D721Med (cell line): ENCODE measurements around the gene HDAC8.
"Not testable (repeated sequence)": the region's sequence is repeated elsewhere in the genome, so short reads cannot be mapped to it uniquely, and the experiment has no call there.

Experiments
- DNase-seq: peaks from one replicate; pipeline ENCODE4 v3.0.0; 2011; ENCODE audit warnings: low spot score; ENCODE audit not compliant: insufficient read length
- FAIRE-seq: peaks from 2 replicates; lab custom pipeline; 2011; peaks lifted over from hg19 to GRCh38; lab: Jason Lieb, UNC
- CTCF ChIP-seq: IDR thresholded peaks from 2 replicates; pipeline ENCODE4 v1.5.1; 2012; ENCODE audit warnings: mild to moderate bottlenecking, control low read depth; ENCODE audit not compliant: insufficient read depth; ENCODE audit errors: missing control alignments

Gene HDAC8

DNA sequence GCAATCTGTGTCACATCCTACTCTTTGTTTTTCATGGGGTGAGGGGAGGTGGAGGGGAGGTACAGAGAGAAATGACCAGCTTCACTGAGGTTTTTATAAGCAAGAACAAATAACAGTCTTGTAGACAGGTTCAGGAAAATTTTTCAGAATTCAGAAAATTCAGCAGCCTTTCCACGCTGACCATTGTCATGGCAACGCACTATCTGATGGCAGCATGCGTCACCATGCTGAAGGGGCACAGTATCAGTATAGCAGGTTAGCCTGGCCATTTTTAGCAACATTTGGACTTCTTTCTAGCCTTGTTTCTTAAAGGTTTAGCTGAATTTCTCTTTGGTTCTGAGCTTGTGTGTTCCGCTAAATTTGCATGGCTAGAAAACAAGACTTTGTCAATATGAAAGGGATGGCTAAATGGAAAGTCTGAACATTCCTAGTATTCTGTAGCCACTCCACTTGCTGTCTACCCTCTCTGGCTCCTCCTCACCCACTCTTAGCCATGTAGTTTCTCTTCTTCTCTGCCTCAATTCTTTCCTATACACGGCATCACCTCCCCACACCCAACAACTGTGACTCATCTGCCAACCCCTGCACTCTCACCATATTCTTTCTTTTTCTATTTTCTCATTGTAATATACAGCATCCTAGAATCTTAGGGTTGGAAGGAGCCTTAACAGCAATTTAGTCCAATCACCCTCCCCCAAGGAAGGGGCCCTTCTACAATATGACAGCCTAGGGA lies 224.2 kb downstream of the HDAC8 start:
- TF ChIP-seq CTCF: no peak
- FAIRE-seq: no peak
- DNase-seq: no peak

- FAIRE-seq (no peak), DNase-seq (no peak)
- no peak for TF ChIP-seq CTCF
Measured at GRCh38 chrX:72347366-72347765, 225.3 kb downstream of the HDAC8 start.

DNA sequence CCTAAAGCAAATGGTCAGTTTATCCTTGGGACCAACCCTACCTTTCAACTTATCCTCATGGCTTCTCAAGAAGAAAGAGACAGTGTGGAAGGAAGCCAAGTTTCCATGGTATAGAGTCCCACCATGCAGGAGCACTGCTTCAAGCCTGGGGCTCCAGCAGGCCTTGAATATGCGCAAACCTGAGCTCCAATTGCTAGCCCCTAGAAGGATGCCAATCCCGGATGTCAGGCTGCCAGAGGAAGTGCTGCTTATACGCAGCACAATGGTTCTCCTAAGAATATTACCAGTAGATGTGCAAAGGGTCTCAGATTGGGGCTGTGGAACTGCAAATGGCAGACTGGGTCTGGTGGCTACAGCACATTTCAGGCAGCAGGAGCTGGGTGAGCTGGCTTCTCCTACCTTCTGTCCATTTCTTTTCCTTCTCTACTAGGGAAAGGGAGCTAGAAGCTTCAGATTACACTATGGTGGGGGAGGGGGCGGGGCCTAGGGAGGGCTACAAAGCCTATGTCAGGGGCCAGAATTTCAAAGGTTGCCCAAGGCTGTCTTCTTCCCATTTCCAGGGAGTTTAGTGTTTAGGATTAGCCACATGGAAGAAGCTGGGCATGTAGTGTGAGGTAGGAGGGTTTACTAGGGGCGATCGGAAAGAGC lies 226.2 kb downstream of the HDAC8 start:
- no peak for TF ChIP-seq CTCF
- FAIRE-seq: no peak
- no peak for DNase-seq

- no peak for DNase-seq
- TF ChIP-seq CTCF: no peak
- no peak for FAIRE-seq
Measured at GRCh38 chrX:72340626-72341025, 232.0 kb downstream of the HDAC8 start.

GRCh38 chrX:72340041-72340440 lies 232.6 kb downstream of the HDAC8 start:
- no peak for TF ChIP-seq CTCF
- FAIRE-seq (no peak), DNase-seq (no peak)

DNA sequence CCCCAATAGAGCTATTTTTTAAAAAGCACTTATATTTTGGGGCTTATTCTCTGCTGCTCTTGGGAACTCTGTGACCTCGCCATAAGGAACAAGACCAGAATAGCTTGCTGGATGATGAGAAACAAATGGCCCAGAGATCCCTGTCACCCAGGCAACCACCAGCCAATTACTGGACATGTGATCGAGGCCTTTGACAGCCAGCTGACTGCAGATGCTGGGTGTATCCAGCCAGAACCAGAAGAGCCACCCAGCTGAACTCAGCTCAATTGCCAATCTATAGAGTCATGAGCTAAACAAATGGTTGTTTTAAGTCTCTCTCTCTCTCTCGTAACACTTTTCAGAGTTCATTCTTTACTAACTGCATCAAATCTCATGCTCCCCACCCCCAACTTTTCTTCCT lies 242.5 kb downstream of the HDAC8 start:
- FAIRE-seq (no peak), DNase-seq (no peak)
- no peak for TF ChIP-seq CTCF

- FAIRE-seq: no peak
- TF ChIP-seq CTCF: no peak
- DNase-seq: no peak
Measured at GRCh38 chrX:72326605-72327300, 245.9 kb downstream of the HDAC8 start.

- not testable (repeated sequence) for DNase-seq, FAIRE-seq
Measured at GRCh38 chrX:72319651-72320050, 253.0 kb downstream of the HDAC8 start.
